Upper lobe of right lung (tissue), 1 donor: ENCODE measurements around the gene TBC1D1. TPM values are rescaled to one million over a fixed set of nuclear protein-coding genes. Genes with fewer than 3 reads are reported as not detected.
A peak's percentile ranks its signal among the peaks of the same experiment; 100 is the strongest.

Experiments
- ATAC-seq: fragments of 200-7000 bp; cut with Tn5 transposase; one replicate; pipeline ENCODE4 v1.9.1; 2020; ENCODE audit warnings: mild to moderate bottlenecking, moderate library complexity
- DNase-seq: peaks from one replicate; pipeline ENCODE4 v3.0.0-alpha.2; 2020
- H3K27ac ChIP-seq: fragments of 200-600 bp; one replicate; pipeline ENCODE4 v1.8.0; 2022
- H3K27me3 ChIP-seq: fragments of 200-600 bp; one replicate; pipeline ENCODE4 v1.8.0; 2022; ENCODE audit warnings: mild to moderate bottlenecking
- H3K36me3 ChIP-seq: fragments of 200-600 bp; one replicate; pipeline ENCODE4 v1.8.0; 2022
- H3K4me1 ChIP-seq: fragments of 200-600 bp; one replicate; pipeline ENCODE4 v1.8.0; 2022
- H3K4me3 ChIP-seq: fragments of 200-600 bp; one replicate; pipeline ENCODE4 v1.8.0; 2022; ENCODE audit warnings: mild to moderate bottlenecking
- H3K9me3 ChIP-seq: fragments of 200-600 bp; one replicate; pipeline ENCODE4 v1.8.0; 2022
- intact Hi-C: fragments of 100-400 bp; cut with DNase I; formaldehyde crosslinking; loops from one replicate; pipeline ENCODE4 v1.11.0; 2022
- total RNA-seq: library from RNA; stranded (reverse); fragmentation: NEBNext Ultra II Directional; extraction: Animal tissue kit (Norgen Biotek cat#: 25700); gene quantifications from one replicate; pipeline ENCODE4 v1.2.1, GENCODE V29; 2021
- TF ChIP-seq, protein P1 (sequence below): fragments of 200-600 bp; IDR thresholded peaks from one replicate; pipeline ENCODE4 v1.8.0; 2022; ENCODE audit warnings: antibody characterized with exemption
- donor health status: DM: no; HTN: yes; CAD: no; lungs with severe emphysema.

TBC1D1 gene
- total RNA-seq, 1 donor from 2014 or later: 61.9 TPM

DNA sequence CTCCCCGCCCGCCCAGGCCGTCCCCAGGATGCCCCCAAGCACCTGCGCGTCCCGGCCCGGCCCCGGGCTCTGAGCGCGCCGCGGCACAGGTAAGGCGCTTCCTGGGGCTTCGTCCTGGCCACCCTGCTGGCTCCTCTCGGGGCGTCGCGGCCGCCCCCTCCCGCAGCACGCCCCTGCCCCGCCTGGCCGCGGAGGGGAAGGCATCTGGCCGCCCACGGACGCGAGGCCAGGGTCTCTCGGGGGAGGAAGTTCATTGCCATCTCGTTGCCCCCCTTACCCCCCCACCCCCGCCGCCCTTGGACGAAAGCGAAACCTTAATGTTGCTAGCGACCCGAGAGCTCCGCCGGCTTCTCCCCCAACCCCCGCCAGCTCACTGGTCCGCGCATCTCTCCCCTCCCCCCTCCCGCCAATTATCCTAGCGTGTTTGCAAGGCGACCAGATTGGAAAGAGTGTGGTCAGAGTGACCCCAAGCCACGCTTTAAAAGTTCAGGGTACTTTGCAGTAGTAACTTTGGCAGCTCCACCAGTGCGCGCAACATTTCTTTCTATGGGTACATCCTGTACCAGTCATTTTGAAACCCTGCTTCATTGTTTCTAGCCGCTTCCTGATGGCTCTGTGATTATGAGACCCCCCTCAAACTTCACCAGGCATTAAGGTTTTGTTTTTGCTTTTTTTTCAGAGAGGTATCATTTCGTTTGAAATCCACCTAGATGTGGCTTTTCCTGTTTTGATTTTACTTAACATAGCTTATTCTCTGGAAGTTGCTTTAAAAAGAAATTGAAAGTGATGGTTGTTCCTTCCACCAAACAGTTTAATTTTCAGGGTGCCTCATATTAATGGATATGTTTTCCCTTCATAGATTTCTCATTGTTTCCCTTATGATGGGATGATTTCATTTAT is 626 bp downstream of the TBC1D1 start:
- Histone ChIP-seq H3K4me3 (peak overlapping the region; percentile 81), H3K27me3 (no peaks in the 10 kb centered on the region), H3K36me3 (no peaks in the 10 kb centered on the region), H3K9me3 (no peaks in the 10 kb centered on the region), H3K27ac (peak overlapping the region; percentile 63), H3K4me1 (peaks cover 10% of the 10 kb centered on the region)
- TF ChIP-seq, protein P1, sequence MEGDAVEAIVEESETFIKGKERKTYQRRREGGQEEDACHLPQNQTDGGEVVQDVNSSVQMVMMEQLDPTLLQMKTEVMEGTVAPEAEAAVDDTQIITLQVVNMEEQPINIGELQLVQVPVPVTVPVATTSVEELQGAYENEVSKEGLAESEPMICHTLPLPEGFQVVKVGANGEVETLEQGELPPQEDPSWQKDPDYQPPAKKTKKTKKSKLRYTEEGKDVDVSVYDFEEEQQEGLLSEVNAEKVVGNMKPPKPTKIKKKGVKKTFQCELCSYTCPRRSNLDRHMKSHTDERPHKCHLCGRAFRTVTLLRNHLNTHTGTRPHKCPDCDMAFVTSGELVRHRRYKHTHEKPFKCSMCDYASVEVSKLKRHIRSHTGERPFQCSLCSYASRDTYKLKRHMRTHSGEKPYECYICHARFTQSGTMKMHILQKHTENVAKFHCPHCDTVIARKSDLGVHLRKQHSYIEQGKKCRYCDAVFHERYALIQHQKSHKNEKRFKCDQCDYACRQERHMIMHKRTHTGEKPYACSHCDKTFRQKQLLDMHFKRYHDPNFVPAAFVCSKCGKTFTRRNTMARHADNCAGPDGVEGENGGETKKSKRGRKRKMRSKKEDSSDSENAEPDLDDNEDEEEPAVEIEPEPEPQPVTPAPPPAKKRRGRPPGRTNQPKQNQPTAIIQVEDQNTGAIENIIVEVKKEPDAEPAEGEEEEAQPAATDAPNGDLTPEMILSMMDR: no peak
- intact Hi-C loops: no loop called here
- DNase-seq (no peak), ATAC-seq (peak; percentile 54)

DNA sequence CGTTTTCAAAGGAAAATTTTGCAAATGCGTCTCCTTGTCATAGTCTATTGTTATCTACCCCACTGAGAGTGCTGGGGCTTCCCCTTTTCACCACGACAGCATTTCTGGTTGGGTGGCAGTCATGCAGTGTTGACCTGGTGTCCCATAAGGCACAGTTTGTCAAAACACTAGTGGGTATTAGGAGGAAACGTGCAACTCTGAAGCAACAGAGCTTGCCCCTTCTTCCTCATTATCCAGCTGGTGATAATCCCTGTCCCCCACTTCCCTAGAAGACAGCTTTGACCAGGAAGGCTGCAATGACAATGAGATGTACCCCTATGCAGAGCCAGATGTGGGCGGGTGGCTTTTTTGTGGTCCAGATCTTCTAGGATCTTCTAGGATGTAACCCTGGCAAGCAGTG is 1.8 kb downstream of the TBC1D1 start:
- Histone ChIP-seq H3K9me3 (no peaks in the 10 kb centered on the region), H3K27me3 (no peaks in the 10 kb centered on the region), H3K27ac (no peak overlapping the region), H3K4me3 (no peak overlapping the region), H3K36me3 (no peaks in the 10 kb centered on the region), H3K4me1 (peaks cover 10% of the 10 kb centered on the region)
- ATAC-seq (peak; percentile 60), DNase-seq (no peak)
- intact Hi-C loops: no loop called here
- TF ChIP-seq, protein P1: no peak

DNA sequence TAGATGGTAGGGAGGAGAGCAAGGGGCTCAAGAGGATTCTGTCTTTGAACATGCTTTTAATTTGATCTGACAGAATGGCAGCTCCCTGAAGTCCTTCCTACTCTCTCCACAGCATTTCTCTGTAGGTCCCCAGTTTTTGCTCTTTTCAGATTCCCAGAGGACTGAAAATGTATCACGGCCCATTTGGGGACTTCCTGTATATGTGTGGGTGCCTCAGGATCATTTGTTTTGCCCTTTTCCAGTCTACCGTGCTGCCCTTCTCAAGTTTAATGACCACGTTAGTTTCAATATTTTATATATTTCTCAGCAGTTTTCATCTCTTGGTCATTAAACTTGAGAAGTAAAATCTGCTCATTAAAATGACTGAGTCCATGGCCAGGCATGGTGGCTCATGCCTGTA is 2.3 kb downstream of the TBC1D1 start:
- DNase-seq: no peak
- no peak overlapping the region for H3K4me3 ChIP-seq
- ATAC-seq: no peak

DNA sequence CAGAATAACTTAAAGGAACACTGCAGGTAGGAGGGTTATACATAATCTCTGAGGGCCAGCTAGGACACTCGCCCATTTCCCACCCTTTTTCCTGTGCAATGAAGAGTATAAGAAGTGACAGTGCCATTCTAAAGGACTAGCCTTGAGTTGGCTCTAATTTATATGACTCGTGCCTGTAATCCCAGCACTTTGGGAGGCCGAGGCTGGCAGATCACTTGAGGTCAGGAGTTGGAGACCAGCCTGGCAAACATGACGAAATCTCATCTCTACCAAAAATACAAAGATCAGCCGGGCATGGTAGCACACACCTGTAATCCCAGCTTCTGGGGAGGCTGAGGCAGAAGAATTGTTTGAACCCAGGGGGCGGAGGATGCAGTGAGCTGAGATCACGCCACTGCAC is 4.4 kb downstream of the TBC1D1 start:
- TF ChIP-seq, protein P1: no peak
- ATAC-seq (no peak), DNase-seq (no peak)
- Histone ChIP-seq H3K27ac (no peak overlapping the region), H3K4me3 (no peak overlapping the region), H3K36me3 (no peaks in the 10 kb centered on the region), H3K9me3 (no peaks in the 10 kb centered on the region), H3K4me1 (peaks cover 5% of the 10 kb centered on the region), H3K27me3 (no peaks in the 10 kb centered on the region)
- intact Hi-C loops: no loop called here

More for the DNA sequence above, 2.3 kb downstream of the TBC1D1 start:
- Histone ChIP-seq H3K4me1 (peaks cover 10% of the 10 kb centered on the region), H3K27me3 (no peaks in the 10 kb centered on the region), H3K36me3 (no peaks in the 10 kb centered on the region), H3K27ac (no peak overlapping the region), H3K9me3 (no peaks in the 10 kb centered on the region)
- intact Hi-C loops: no loop called here
- TF ChIP-seq, protein P1: no peak

DNA sequence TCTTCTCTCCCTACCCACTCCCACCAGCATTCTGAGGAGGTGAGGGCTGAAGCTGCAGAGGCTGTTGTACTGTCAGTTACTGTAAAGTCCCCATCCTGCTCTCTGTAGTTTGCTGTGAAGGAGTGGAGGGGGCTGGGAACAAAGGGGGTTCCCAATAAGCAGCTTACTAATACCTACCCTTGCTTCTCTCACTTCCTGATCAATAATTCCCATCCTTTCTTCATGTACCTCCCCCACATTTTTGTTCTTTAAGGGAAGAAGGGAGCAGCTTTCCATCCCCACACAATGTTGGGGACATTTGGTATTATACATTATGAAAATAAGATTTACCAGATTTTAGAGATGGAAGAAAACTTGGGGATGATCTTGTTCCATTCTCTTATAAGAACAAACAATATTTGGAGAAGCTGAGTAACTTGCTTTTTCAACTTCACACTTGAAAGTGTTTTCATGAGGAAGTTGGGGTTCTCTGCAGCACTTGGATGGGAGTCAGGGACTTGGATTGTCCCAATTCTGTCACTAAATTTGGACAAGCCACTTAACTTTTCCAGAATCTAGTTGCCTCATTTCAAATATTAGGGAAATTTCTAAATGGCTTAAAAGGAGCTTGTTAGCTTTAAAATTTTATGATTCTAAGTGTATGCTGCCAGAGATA is 5.4 kb downstream of the TBC1D1 start:
- ATAC-seq (no peak), DNase-seq (no peak)
- Histone ChIP-seq H3K9me3 (no peaks in the 10 kb centered on the region), H3K27me3 (no peaks in the 10 kb centered on the region), H3K4me1 (peaks cover 5% of the 10 kb centered on the region), H3K36me3 (no peaks in the 10 kb centered on the region), H3K27ac (no peak overlapping the region), H3K4me3 (no peak overlapping the region)
- intact Hi-C loops: no loop called here
- TF ChIP-seq, protein P1: no peak
